Uterus (tissue), 2 donors: ENCODE measurements around the gene ITGA11.

ENCODE experiments used
- CTCF ChIP-seq, 4 experiments: fragments of 200-600 bp in 2 of 4; fragments of 450-650 bp in 2 of 4; sonication (generic) in 2 of 4; IDR thresholded peaks; one replicate each; pipeline ENCODE4 v1.5.1; 2016 to 2019; ENCODE audit warnings: antibody characterized with exemption in 4 of 4, mild to moderate bottlenecking in 2 of 4, moderate library complexity in 1 of 4
- POLR2A ChIP-seq, 2 donors: fragments of 450-650 bp; IDR thresholded peaks; one replicate each; pipeline ENCODE4 v1.6.1; 2016; ENCODE audit warnings: antibody characterized with exemption in 2 of 2, mild to moderate bottlenecking in 1 of 2, moderate library complexity in 1 of 2

GRCh38 chr15:68420186-68420684, 11.7 kb downstream of the ITGA11 start:
- TF ChIP-seq CTCF (IDR thresholded peaks at IDR 0.05) (no peak), POLR2A (IDR thresholded peaks at IDR 0.05) (no peak)
